DND-41 (cell line): ENCODE data around the gene EPN1.
A peak's percentile ranks its signal among the peaks of the same experiment; 100 is the strongest.

Experiments used
- ATAC-seq: fragments of 200-7000 bp; cut with Tn5 transposase; 3 replicates; pipeline ENCODE4 v1.9.1; 2021; ENCODE audit warnings: low read depth; ENCODE audit not compliant: insufficient read depth
- DNase-seq: peaks from one replicate; pipeline ENCODE4 v3.0.0-alpha.2; 2020
- H2AFZ ChIP-seq: 2 replicates; pipeline ENCODE4 v1.6.0; 2012; ENCODE audit warnings: low read depth, low read length
- H3K27ac ChIP-seq: 2 replicates; pipeline ENCODE4 v1.5.1; 2012; ENCODE audit warnings: low read length, inconsistent platforms
- H3K27me3 ChIP-seq: fragments of 200-600 bp; sonication (generic); 2 replicates; pipeline ENCODE4 v1.6.0; 2012; ENCODE audit warnings: low read length, mild to moderate bottlenecking, inconsistent platforms; ENCODE audit not compliant: insufficient read depth, poor library complexity
- H3K36me3 ChIP-seq: 2 replicates; pipeline ENCODE4 v1.5.1; 2012; ENCODE audit warnings: low read length, inconsistent platforms; ENCODE audit not compliant: insufficient read depth
- H3K4me1 ChIP-seq: 2 replicates; pipeline ENCODE4 v1.5.1; 2012; ENCODE audit warnings: mild to moderate bottlenecking, low read length; ENCODE audit not compliant: insufficient read depth
- H3K4me2 ChIP-seq: 2 replicates; pipeline ENCODE4 v1.6.0; 2012; ENCODE audit warnings: mild to moderate bottlenecking, moderate library complexity, low read length, inconsistent platforms; ENCODE audit not compliant: insufficient read depth
- H3K4me3 ChIP-seq, 2 experiments: fragments of 200-600 bp in 1 of 2; shearing (Covaris generic) in 1 of 2; 2 replicates each; pipeline ENCODE4 v1.5.1; 2012 to 2016; ENCODE audit warnings: inconsistent platforms in 2 of 2, low read length in 2 of 2, mild to moderate bottlenecking in 2 of 2, low read depth in 1 of 2, moderate library complexity in 1 of 2
- H3K79me2 ChIP-seq: 2 replicates; pipeline ENCODE4 v1.6.0; 2012; ENCODE audit warnings: low read length, inconsistent platforms; ENCODE audit not compliant: insufficient read depth
- H3K9ac ChIP-seq: 2 replicates; pipeline ENCODE4 v1.6.0; 2012; ENCODE audit warnings: low read depth, mild to moderate bottlenecking, inconsistent platforms, low read length, moderate library complexity
- H3K9me3 ChIP-seq: 2 replicates; pipeline ENCODE4 v1.5.1; 2012; ENCODE audit warnings: low read length, moderate library complexity, mild to moderate bottlenecking, inconsistent platforms; ENCODE audit not compliant: insufficient read depth, severe bottlenecking
- H4K20me1 ChIP-seq: 2 replicates; pipeline ENCODE4 v1.6.0; 2012; ENCODE audit warnings: low read length; ENCODE audit not compliant: insufficient read depth
- EZH2 ChIP-seq: IDR thresholded peaks from 3 replicates; pipeline ENCODE4 v1.6.1; 2012; ENCODE audit warnings: borderline replicate concordance, low read depth, mild to moderate bottlenecking, moderate library complexity, low read length, inconsistent platforms; ENCODE audit not compliant: severe bottlenecking
- TF ChIP-seq, protein P1 (sequence below): IDR thresholded peaks from 2 replicates; pipeline ENCODE4 v1.5.1; 2012; ENCODE audit warnings: borderline replicate concordance, low read length, moderate library complexity, mild to moderate bottlenecking; ENCODE audit not compliant: poor library complexity, severe bottlenecking; ENCODE audit errors: extremely low read depth

EPN1 gene

GRCh38 chr19:55674841-55675660 is at the start of gene EPN1:
Gene EPN1, plus strand, starts transcription at chr19:55675226. Its CDS starts 3,402 bp downstream, at chr19:55678628.
- peaks cover 87% of the 10 kb centered on the region for H3K79me2 ChIP-seq
- peak within 1 kb of the TSS; percentile 71 for H2AFZ ChIP-seq
- TF ChIP-seq, protein P1, sequence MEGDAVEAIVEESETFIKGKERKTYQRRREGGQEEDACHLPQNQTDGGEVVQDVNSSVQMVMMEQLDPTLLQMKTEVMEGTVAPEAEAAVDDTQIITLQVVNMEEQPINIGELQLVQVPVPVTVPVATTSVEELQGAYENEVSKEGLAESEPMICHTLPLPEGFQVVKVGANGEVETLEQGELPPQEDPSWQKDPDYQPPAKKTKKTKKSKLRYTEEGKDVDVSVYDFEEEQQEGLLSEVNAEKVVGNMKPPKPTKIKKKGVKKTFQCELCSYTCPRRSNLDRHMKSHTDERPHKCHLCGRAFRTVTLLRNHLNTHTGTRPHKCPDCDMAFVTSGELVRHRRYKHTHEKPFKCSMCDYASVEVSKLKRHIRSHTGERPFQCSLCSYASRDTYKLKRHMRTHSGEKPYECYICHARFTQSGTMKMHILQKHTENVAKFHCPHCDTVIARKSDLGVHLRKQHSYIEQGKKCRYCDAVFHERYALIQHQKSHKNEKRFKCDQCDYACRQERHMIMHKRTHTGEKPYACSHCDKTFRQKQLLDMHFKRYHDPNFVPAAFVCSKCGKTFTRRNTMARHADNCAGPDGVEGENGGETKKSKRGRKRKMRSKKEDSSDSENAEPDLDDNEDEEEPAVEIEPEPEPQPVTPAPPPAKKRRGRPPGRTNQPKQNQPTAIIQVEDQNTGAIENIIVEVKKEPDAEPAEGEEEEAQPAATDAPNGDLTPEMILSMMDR = no peak
- no peak for TF ChIP-seq EZH2
- peaks cover 69% of the 10 kb centered on the region for H3K36me3 ChIP-seq
- peak within 1 kb of the TSS; percentile 87 to 97 for H3K4me3 ChIP-seq
- H3K27me3 ChIP-seq = no peaks in the 10 kb centered on the region
- peaks cover 60% of the 10 kb centered on the region for H3K4me1 ChIP-seq
- peak within 1 kb of the TSS; percentile 93 for H3K9ac ChIP-seq
- H3K27ac ChIP-seq = peak within 1 kb of the TSS; percentile 73
- no peaks in the 10 kb centered on the region for H3K9me3 ChIP-seq
- ATAC-seq (peak; percentile 93), DNase-seq (peak; percentile 98)
- peaks cover 75% of the 10 kb centered on the region for H4K20me1 ChIP-seq
- H3K4me2 ChIP-seq = peak within 1 kb of the TSS; percentile 94

GRCh38 chr19:55626350-55626749 is 48.7 kb upstream of the EPN1 start:
- Histone ChIP-seq H3K4me1 (peaks cover 19% of the 10 kb centered on the region), H3K9ac (no peak overlapping the region), H2AFZ (no peak overlapping the region), H3K9me3 (no peaks in the 10 kb centered on the region), H3K4me3 (no peak overlapping the region), H3K27ac (no peak overlapping the region), H3K4me2 (no peak overlapping the region), H3K79me2 (no peaks in the 10 kb centered on the region), H3K36me3 (peaks cover under 1% of the 10 kb centered on the region; the same call in 1 of the 2 replicates), H3K27me3 (no peaks in the 10 kb centered on the region), H4K20me1 (no peaks in the 10 kb centered on the region)
- no peak for ATAC-seq
- TF ChIP-seq EZH2 = no peak
- TF ChIP-seq, protein P1 = no peak
- DNase-seq = no peak

- H3K27me3 ChIP-seq = no peaks in the 10 kb centered on the region
- no peak overlapping the region for H3K4me3 ChIP-seq
- ATAC-seq (peak; percentile 67), DNase-seq (peak; percentile 91)
- H3K27ac ChIP-seq = peak overlapping the region; percentile 56; the same call in 1 of the 2 replicates
- H2AFZ ChIP-seq = peak overlapping the region; percentile 84
- no peaks in the 10 kb centered on the region; the same call in 1 of the 2 replicates for H3K36me3 ChIP-seq
- H3K9me3 ChIP-seq = no peaks in the 10 kb centered on the region
- no peak overlapping the region for H3K9ac ChIP-seq
- TF ChIP-seq EZH2 = no peak
- TF ChIP-seq, protein P1 = peak; percentile 95
- peaks cover 36% of the 10 kb centered on the region for H3K4me1 ChIP-seq
- H4K20me1 ChIP-seq = peaks cover 15% of the 10 kb centered on the region
- H3K79me2 ChIP-seq = peaks cover 31% of the 10 kb centered on the region
- no peak overlapping the region for H3K4me2 ChIP-seq
These were observed 42.6 kb upstream of the EPN1 start for GRCh38 chr19:55632463-55632834.
